ENCODE measurements around the gene ROR2.
A peak's percentile ranks its signal among the peaks of the same experiment; 100 is the strongest.

Gene ROR2

DNA sequence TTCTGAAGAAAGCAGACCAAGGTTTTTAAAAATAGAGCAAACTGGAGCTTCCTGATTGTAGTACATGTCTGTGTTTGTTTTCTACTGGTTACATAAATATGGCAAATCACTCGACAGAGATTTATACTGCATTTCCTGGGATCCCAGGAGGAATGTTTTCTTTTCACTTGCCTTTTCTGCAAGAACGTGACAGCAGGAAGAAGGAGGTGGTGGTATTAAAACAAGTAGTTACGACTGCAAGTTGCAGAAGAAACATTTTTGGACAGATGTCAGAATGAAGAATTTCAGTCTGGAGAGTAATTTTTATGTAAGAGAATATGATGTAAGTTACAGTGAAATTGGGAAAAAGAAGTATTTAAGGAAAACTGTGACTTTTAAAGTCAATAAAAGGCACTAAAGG lies 272.7 kb downstream of the ROR2 start:
- H3K27ac Mint-ChIP-seq = peak overlapping the region in 1 of 3 experiments; percentile 26
- H3K27me3 Mint-ChIP-seq (ENCODE audit: low read depth) = peaks cover 14% of the 10 kb centered on the region
- H3K4me1 Mint-ChIP-seq = peaks cover 12% of the 10 kb centered on the region
- no peaks in the 10 kb centered on the region for H3K36me3 Mint-ChIP-seq (ENCODE audit: low read depth)
- H3K9me3 Mint-ChIP-seq = peaks cover 16% of the 10 kb centered on the region
- TF ChIP-seq, protein P1, sequence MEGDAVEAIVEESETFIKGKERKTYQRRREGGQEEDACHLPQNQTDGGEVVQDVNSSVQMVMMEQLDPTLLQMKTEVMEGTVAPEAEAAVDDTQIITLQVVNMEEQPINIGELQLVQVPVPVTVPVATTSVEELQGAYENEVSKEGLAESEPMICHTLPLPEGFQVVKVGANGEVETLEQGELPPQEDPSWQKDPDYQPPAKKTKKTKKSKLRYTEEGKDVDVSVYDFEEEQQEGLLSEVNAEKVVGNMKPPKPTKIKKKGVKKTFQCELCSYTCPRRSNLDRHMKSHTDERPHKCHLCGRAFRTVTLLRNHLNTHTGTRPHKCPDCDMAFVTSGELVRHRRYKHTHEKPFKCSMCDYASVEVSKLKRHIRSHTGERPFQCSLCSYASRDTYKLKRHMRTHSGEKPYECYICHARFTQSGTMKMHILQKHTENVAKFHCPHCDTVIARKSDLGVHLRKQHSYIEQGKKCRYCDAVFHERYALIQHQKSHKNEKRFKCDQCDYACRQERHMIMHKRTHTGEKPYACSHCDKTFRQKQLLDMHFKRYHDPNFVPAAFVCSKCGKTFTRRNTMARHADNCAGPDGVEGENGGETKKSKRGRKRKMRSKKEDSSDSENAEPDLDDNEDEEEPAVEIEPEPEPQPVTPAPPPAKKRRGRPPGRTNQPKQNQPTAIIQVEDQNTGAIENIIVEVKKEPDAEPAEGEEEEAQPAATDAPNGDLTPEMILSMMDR (IDR thresholded peaks at IDR 0.05; ENCODE audit: unreplicated experiment in 3 of 3) = no peak
- no peak overlapping the region for H3K4me3 Mint-ChIP-seq

DNA sequence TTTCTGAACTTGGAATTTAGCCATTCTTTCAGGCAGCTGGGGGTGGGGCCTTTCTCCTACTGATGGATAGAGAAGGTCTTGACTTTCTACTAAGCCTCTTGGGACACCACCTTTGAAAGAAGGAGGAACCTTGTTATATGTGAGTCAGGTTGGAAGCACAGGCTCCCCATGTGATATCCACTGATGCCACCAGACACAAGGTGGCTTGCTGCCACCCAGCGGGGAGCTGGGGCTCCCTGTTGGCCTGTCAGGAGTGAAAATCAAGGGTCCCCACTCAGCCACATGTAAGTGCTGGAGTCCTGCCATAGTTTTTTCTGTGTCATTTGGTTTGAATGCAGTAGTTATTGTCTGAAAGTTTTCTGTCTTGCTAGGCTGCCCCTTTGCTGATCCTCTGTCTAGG lies 274.0 kb downstream of the ROR2 start:
- H3K4me1 Mint-ChIP-seq = peaks cover 12% of the 10 kb centered on the region
- no peak overlapping the region for H3K4me3 Mint-ChIP-seq
- no peaks in the 10 kb centered on the region for H3K36me3 Mint-ChIP-seq (ENCODE audit: low read depth)
- H3K9me3 Mint-ChIP-seq = peaks cover 27% of the 10 kb centered on the region
- TF ChIP-seq, protein P1 (IDR thresholded peaks at IDR 0.05; ENCODE audit: unreplicated experiment in 3 of 3) = no peak
- peaks cover 5% of the 10 kb centered on the region for H3K27me3 Mint-ChIP-seq (ENCODE audit: low read depth)
- no peak overlapping the region for H3K27ac Mint-ChIP-seq

DNA sequence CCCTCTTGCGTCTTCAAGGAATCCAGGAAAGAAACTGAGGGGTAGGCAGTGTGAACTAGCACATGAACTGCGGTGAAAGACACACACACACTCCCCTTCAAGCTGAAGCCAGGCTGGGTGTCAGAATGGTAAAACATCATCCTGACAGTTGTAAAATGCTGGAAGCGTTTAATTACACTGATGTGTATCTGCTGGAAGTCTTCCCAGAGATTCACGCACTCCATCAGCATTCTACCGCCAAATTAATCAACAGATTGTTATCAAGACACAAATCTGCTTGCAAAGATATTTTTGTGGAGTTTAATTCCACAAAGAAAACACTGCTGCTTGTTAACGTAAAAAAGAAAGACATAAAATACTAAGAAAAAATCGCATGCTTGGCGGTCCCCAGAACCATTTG lies 285.4 kb downstream of the ROR2 start:
- Mint-ChIP-seq H3K27ac (no peak overlapping the region), H3K4me3 (no peak overlapping the region), H3K9me3 (peaks cover 3% of the 10 kb centered on the region), H3K4me1 (no peaks in the 10 kb centered on the region), H3K36me3 (ENCODE audit: low read depth) (no peaks in the 10 kb centered on the region), H3K27me3 (ENCODE audit: low read depth) (peaks cover 17% of the 10 kb centered on the region)
- TF ChIP-seq, protein P1 (IDR thresholded peaks at IDR 0.05; ENCODE audit: unreplicated experiment in 3 of 3) = no peak

GRCh38 chr9:91663858-91664257 lies 286.2 kb downstream of the ROR2 start:
- TF ChIP-seq, protein P1 (IDR thresholded peaks at IDR 0.05; ENCODE audit: unreplicated experiment in 3 of 3) = no peak
- Mint-ChIP-seq H3K9me3 (no peaks in the 10 kb centered on the region), H3K27ac (no peak overlapping the region), H3K4me3 (no peak overlapping the region), H3K4me1 (no peaks in the 10 kb centered on the region), H3K27me3 (ENCODE audit: low read depth) (peaks cover 17% of the 10 kb centered on the region), H3K36me3 (ENCODE audit: low read depth) (no peaks in the 10 kb centered on the region)

GRCh38 chr9:91661451-91661850 lies 288.6 kb downstream of the ROR2 start:
- H3K9me3 Mint-ChIP-seq = no peaks in the 10 kb centered on the region
- H3K36me3 Mint-ChIP-seq (ENCODE audit: low read depth) = no peaks in the 10 kb centered on the region
- no peaks in the 10 kb centered on the region for H3K4me1 Mint-ChIP-seq
- no peak overlapping the region for H3K27ac Mint-ChIP-seq
- H3K4me3 Mint-ChIP-seq = no peak overlapping the region
- H3K27me3 Mint-ChIP-seq (ENCODE audit: low read depth) = peaks cover 17% of the 10 kb centered on the region
- TF ChIP-seq, protein P1 (IDR thresholded peaks at IDR 0.05; ENCODE audit: unreplicated experiment in 3 of 3) = no peak

- TF ChIP-seq, protein P1 (IDR thresholded peaks at IDR 0.05; ENCODE audit: unreplicated experiment in 3 of 3) = no peak
- Mint-ChIP-seq H3K36me3 (ENCODE audit: low read depth) (no peaks in the 10 kb centered on the region), H3K27me3 (ENCODE audit: low read depth) (peaks cover 21% of the 10 kb centered on the region), H3K9me3 (no peaks in the 10 kb centered on the region), H3K4me3 (no peak overlapping the region), H3K27ac (no peak overlapping the region), H3K4me1 (no peaks in the 10 kb centered on the region)
These were observed 289.5 kb downstream of the ROR2 start for GRCh38 chr9:91660521-91660920.
